Measurements from ENCODE around the gene TMEM88. TPM values are rescaled to one million over a fixed set of nuclear protein-coding genes. Genes with fewer than 3 reads are reported as not detected.

Gene TMEM88
- total and polyA plus RNA-seq, 2 experiments from 2014 or later, result not detected

- H2AFZ ChIP-seq, result no peak overlapping the region
- DNase-seq, result no peak
- H3K9ac ChIP-seq, result no peak overlapping the region
- WGBS, 2 experiments (ENCODE audit: low coverage in 1 of 2, low lambda C conversion rate in 2 of 2, missing lambda C conversion rate in 2 of 2), result 79 to 82% methylated on average over 25 to 31 of the region's 31 CpGs
- in situ Hi-C loops (cut with MboI), result loop anchor here (10.0 kb wide), 1 partner anchor 109 kb away; no protein-coding TSS in a partner anchor
- H3K36me3 ChIP-seq (ENCODE audit: low read depth), result no peaks in the 10 kb centered on the region; the same call in 1 of the 2 replicates
- no peak overlapping the region for H3K4me3 ChIP-seq
- H3K9me3 ChIP-seq (ENCODE audit: low read depth), result no peaks in the 10 kb centered on the region
- no peak overlapping the region for H3K4me2 ChIP-seq (ENCODE audit: unreplicated experiment)
- 0 out of 2 replicates have a peak, but pooled peaks cover 15% of the 10 kb centered on the region for H3K4me1 ChIP-seq (ENCODE audit: insufficient read depth)
- H3K79me2 ChIP-seq (ENCODE audit: insufficient read depth), result peaks cover 44% of the 10 kb centered on the region
- H3K27ac ChIP-seq, result no peak overlapping the region
- H3F3A ChIP-seq (ENCODE audit: insufficient read depth), result peaks cover 38% of the 10 kb centered on the region; the same call in 1 of the 2 replicates
- no peaks in the 10 kb centered on the region for H3K9me2 ChIP-seq (ENCODE audit: insufficient read depth)
- no peaks in the 10 kb centered on the region for H3K27me3 ChIP-seq (replicated peaks; ENCODE audit: insufficient read depth)
- no peaks in the 10 kb centered on the region for H4K20me1 ChIP-seq (ENCODE audit: insufficient read depth)
- TF ChIP-seq EZH2phosphoT487 (IDR thresholded peaks at IDR 0.05; ENCODE audit: insufficient read depth, low read depth) (no peak), EZH2 (IDR thresholded peaks at IDR 0.05; ENCODE audit: insufficient read depth, poor library complexity, severe bottlenecking) (no peak)
Measured at GRCh38 chr17:7854078-7854777, 638 bp upstream of the TMEM88 start.

- Histone ChIP-seq H3K4me2 (ENCODE audit: unreplicated experiment) (peak overlapping the region; percentile 93), H4K20me1 (ENCODE audit: insufficient read depth) (no peaks in the 10 kb centered on the region), H3K27ac (peak overlapping the region; percentile 88), H3K9me3 (ENCODE audit: low read depth) (no peaks in the 10 kb centered on the region), H3F3A (ENCODE audit: insufficient read depth) (peaks cover 33% of the 10 kb centered on the region; the same call in 1 of the 2 replicates), H3K9me2 (ENCODE audit: insufficient read depth) (no peaks in the 10 kb centered on the region), H3K36me3 (ENCODE audit: low read depth) (no peaks in the 10 kb centered on the region), H3K27me3 (replicated peaks; ENCODE audit: insufficient read depth) (no peaks in the 10 kb centered on the region), H3K4me3 (peak overlapping the region; percentile 80), H3K9ac (peak overlapping the region; percentile 86), H3K79me2 (ENCODE audit: insufficient read depth) (peaks cover 41% of the 10 kb centered on the region), H3K4me1 (ENCODE audit: insufficient read depth) (0 out of 2 replicates have a peak, but pooled peaks cover 17% of the 10 kb centered on the region), H2AFZ (no peak overlapping the region)
- 11 to 17% methylated on average over 12 to 15 of the region's 15 CpGs for WGBS, 2 experiments (ENCODE audit: low coverage in 1 of 2, low lambda C conversion rate in 2 of 2, missing lambda C conversion rate in 2 of 2)
- DNase-seq, result no peak
- in situ Hi-C loops (cut with MboI), result loop anchor here (10.0 kb wide), 1 partner anchor 111 kb away; no protein-coding TSS in a partner anchor
- TF ChIP-seq EZH2phosphoT487 (IDR thresholded peaks at IDR 0.05; ENCODE audit: insufficient read depth, low read depth), result no peak
- TF ChIP-seq EZH2 (IDR thresholded peaks at IDR 0.05; ENCODE audit: insufficient read depth, poor library complexity, severe bottlenecking), result no peak
Measured at GRCh38 chr17:7855660-7856010, 769 bp downstream of the TMEM88 start.

DNA sequence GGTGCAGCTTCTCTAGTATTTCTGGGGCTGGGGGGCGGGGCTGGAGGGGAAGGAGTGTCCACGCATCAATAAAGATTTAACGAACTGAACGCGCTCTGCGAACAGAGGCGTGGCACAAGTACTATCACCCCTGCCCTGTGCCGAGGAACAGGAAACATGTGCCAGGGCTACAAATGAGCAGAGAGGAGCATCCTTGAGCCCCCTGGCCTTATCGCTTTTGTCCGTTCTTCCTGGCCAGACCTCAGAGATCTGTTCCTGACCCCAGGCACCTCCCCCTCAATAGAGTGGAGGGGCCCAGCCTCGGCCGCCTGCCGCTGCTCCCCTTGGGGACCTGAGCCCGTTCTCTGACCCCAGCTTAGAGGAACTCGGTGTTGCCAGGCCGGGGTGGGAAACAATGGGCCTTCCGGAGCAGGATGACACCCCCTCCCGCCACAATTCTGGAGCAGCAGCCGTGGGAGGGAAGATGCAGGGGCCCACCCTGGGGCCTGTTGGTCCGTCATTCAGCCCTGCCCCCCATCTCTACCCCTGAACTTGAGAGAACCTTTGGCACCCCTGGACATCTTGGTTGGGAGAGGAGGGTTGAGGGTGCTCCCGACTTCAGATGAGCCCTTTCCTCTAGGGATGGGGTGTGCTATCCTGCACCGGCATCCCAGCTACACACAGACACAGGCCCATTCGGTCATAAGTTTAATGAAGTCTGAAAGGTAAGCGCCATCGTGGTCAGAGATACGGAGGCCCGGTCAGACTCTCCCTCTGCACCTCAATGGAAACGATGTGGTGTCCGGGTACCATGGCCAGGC is 1.3 kb downstream of the TMEM88 start:
- no peak for TF ChIP-seq EZH2phosphoT487 (IDR thresholded peaks at IDR 0.05; ENCODE audit: insufficient read depth, low read depth)
- in situ Hi-C loops (cut with MboI), result loop anchor here (10.0 kb wide), 1 partner anchor 111 kb away; no protein-coding TSS in a partner anchor
- Histone ChIP-seq H3K27ac (peak overlapping the region; percentile 88), H3K9ac (peak overlapping the region; percentile 86), H3K4me3 (peak overlapping the region; percentile 80), H3K36me3 (ENCODE audit: low read depth) (no peaks in the 10 kb centered on the region), H4K20me1 (ENCODE audit: insufficient read depth) (no peaks in the 10 kb centered on the region), H3K9me3 (ENCODE audit: low read depth) (no peaks in the 10 kb centered on the region), H3K79me2 (ENCODE audit: insufficient read depth) (peaks cover 36% of the 10 kb centered on the region), H2AFZ (peak overlapping the region; percentile 84), H3K4me2 (ENCODE audit: unreplicated experiment) (peak overlapping the region; percentile 93), H3K27me3 (replicated peaks; ENCODE audit: insufficient read depth) (no peaks in the 10 kb centered on the region), H3K4me1 (ENCODE audit: insufficient read depth) (0 out of 2 replicates have a peak, but pooled peaks cover 17% of the 10 kb centered on the region), H3K9me2 (ENCODE audit: insufficient read depth) (no peaks in the 10 kb centered on the region), H3F3A (ENCODE audit: insufficient read depth) (peaks cover 29% of the 10 kb centered on the region; the same call in 1 of the 2 replicates)
- peak; percentile 66 for DNase-seq
- 3 to 4% methylated on average over 27 to 28 of the region's 29 CpGs for WGBS, 2 experiments (ENCODE audit: low coverage in 1 of 2, low lambda C conversion rate in 2 of 2, missing lambda C conversion rate in 2 of 2)
